HG03469 (cell line): ENCODE results near the gene CCDC24.

Source experiments
- ATAC-seq: cut with Tn5 transposase; IDR thresholded peaks from one replicate; pipeline ENCODE4 v1.9.1; 2021; ENCODE audit warnings: mild to moderate bottlenecking, moderate library complexity, moderate number of reproducible peaks; ENCODE audit not compliant: unreplicated experiment

CCDC24 gene

GRCh38 chr1:44021156-44021555 is 29.8 kb downstream of the CCDC24 start:
- no peak for ATAC-seq

GRCh38 chr1:44021581-44022321 is 30.4 kb downstream of the CCDC24 start:
- ATAC-seq: no peak

GRCh38 chr1:44024031-44024902 is 32.9 kb downstream of the CCDC24 start:
- ATAC-seq: no peak

- ATAC-seq: no peak
Measured at GRCh38 chr1:44024903-44025525, 33.6 kb downstream of the CCDC24 start.

GRCh38 chr1:44025816-44026215 is 34.4 kb downstream of the CCDC24 start:
- no peak for ATAC-seq

GRCh38 chr1:44027320-44027719 is 35.9 kb downstream of the CCDC24 start:
- ATAC-seq: no peak

GRCh38 chr1:44029260-44029910 is 38.0 kb downstream of the CCDC24 start:
- ATAC-seq: no peak

- no peak for ATAC-seq
Measured at GRCh38 chr1:44029911-44030604, 38.7 kb downstream of the CCDC24 start.

GRCh38 chr1:44030605-44031251 is 39.3 kb downstream of the CCDC24 start:
- ATAC-seq: no peak

- ATAC-seq: no peak
Measured at GRCh38 chr1:44031252-44032169, 40.1 kb downstream of the CCDC24 start, which contains the start of gene SLC6A9. TSS of gene SLC6A9 (minus strand) at chr1:44031462. CDS start at chr1:44024277, 7,185 bp downstream.

GRCh38 chr1:44032170-44032790 is 40.9 kb downstream of the CCDC24 start:
- no peak for ATAC-seq

- ATAC-seq: no peak
Measured at GRCh38 chr1:44033041-44033575, 41.7 kb downstream of the CCDC24 start.

GRCh38 chr1:44033756-44034155 is 42.4 kb downstream of the CCDC24 start:
- ATAC-seq: no peak

- ATAC-seq: no peak
Measured at GRCh38 chr1:44034423-44034822, 43.0 kb downstream of the CCDC24 start.

- ATAC-seq: no peak
Measured at GRCh38 chr1:44034976-44035716, 43.7 kb downstream of the CCDC24 start.

- ATAC-seq: no peak
Measured at GRCh38 chr1:44035726-44036408, 44.5 kb downstream of the CCDC24 start.
